Fibroblast of skin of right biceps (primary cell): Measurements from ENCODE around the gene STKLD1.
A peak's percentile ranks its signal among the peaks of the same experiment; 100 is the strongest.
"Not testable (repeated sequence)": the region's sequence is repeated elsewhere in the genome, so short reads cannot be mapped to it uniquely, and the experiment has no call there.

Experiments used
- DNase-seq: peaks from one replicate; pipeline ENCODE4 v3.0.0-alpha.2; 2013

Gene STKLD1

DNA sequence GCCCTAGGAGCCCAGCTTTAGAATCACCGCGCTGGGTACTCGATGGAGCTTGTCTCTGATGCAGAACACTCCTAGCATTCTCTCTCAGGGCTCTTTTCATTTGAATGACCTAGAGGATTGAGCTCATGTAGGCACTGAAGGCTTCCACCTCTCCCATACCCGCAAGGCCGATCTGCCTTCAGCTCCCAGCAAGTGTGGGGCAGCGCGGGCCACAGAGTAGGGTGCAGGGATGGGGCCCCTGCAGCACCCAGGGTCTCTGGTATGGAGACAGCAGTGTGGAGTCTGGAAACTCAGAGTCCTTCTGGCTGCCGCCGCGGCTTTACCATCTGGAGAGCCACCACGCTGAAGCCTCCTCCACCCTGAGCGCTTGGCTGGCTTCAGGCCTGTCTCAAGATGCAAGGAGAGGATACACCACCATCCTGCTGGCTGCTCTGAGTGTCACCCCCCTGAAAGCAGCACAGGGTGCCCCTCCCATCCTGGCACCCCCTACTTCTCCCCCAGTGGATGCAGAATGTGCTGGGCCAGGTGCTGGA lies 12.9 kb downstream of the STKLD1 start:
- DNase-seq: no peak

DNA sequence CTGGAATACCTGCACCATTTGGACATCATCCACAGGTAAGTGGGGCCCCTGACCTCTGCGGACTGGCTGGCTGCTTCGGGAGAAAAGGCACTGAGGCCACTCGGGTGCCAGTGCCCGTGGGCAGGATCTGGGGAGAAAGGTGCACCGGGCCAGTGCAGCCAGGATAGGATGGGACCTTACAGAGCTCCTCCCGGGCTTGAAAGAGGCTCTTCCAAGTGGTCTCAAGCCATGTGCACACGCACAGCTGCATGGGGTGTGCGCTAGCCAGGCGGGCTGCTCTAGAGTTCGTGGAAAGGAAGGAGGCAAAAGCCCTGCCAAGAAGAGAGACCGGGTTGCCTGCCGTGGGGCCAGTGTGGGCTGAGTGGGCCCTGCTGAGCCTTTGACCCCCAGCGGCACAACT lies 13.4 kb downstream of the STKLD1 start:
- DNase-seq: no peak

DNA sequence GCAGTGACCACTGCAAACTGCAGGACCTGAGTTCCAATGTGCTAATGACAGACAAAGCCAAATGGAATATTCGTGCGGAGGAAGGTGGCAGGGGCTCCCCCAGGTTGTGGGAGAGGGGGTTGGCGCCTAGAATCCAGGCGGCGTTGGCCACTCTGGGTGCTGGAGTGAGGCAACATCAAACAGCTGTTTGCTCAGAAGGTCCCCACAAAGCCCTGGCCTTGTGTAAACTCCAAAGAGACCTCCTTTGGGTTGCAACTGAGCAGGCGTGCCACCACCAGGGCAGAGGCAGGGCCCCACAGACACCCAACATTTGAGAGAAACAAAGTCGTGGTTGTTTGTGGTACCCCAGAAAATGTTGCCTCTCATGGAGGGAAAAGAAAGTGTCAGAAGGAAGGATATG lies 14.5 kb downstream of the STKLD1 start:
- no peak for DNase-seq

DNA sequence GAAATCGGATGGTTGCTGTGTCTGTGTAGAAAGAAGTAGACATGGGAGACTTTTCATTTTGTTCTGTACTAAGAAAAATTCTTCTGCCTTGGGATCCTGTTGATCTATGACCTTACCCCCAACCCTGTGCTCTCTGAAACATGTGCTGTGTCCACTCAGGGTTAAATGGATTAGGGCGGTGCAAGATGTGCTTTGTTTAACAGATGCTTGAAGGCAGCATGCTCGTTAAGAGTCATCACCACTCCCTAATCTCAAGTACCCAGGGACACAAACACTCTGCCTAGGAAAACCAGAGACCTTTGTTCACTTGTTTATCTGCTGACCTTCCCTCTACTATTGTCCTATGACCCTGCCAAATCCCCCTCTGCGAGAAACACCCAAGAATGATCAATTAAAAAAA lies 15.3 kb downstream of the STKLD1 start:
- DNase-seq: not testable (repeated sequence)

DNA sequence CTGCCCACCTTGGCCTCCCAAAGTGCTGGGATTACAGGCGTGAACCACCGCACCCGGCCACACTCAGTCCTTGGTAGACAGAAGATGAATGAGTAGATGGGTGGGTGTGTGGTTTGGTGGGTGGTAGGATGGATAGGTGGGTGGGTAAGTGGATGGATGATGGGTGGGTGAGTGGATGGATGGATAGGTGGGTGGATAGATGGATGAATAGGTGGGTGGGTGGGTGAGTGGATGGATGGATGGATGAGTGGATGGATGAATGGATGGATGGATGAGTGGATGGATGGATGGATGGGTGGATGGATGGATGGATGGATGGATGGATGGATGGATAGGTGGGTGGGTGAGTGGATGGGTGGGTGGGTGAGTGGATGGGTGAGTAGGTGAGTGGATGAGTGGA lies 16.1 kb downstream of the STKLD1 start:
- not testable (repeated sequence) for DNase-seq

DNA sequence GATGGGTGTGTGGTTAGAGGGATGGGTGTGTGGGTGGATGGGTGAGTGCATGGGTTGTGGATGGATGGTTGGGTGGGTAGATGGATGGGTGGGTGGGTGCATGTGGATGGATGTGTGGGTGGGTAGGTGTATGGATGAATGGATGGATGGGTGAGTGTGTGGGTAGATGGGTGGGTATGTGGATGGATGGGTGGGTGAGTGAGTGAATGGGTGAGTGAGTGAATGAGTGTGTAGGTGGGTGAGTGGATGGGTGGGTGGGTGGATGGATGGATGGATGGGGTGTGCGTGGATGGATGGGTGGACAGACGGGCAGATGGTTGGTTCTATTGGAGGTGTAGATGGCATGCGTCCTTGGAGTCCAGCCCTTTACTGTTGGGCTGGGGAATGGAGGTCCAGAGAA lies 17.2 kb downstream of the STKLD1 start:
- no peak for DNase-seq

DNA sequence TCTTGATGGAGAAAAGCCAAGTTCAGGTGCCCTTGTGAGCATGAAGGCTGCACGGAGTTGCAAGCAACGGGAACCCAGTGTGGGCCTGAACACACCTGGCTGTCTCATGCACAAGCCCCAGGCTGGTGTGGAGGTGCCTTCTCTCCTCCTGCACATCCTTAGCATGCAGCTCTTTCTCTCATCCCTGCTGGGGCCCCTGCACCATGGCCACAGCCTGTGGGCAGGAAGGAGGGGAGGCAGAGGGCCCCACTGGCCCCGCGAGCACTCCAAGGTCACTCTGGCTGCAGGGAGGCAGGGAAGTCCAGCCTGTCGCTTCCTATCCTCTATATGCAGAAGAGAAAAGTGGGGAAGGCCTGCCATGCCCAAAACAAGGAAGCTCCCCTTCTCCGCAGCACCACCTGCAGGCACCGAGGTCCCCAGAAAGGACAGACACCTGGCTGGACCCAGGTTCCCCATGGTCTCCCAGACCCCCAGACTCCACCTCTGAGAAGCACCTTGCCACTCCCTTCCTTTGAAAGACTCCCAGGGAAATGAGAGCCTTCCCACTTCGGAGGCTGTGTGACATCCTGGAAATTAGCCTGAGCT lies 18.6 kb downstream of the STKLD1 start:
- DNase-seq: no peak

DNA sequence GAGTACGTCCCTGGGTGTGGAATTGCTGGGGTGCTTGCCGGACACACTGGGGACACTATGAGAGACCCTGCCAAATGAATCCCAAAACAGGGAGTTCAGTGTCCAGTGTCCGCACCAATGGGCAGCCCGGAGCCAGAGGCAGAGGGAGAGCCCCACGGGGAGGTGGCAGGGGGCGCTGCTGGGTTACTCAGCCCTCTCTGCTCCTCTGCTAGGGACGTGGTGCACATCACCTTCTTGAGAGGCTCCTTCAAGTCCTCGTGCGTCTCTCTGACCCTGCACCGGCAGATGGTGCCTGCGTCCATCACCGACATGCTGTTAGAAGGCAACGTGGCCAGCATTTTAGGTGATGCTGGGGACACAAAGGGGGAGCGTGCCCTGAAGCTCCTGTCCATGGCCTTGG lies 20.8 kb downstream of the STKLD1 start:
- DNase-seq: no peak

DNA sequence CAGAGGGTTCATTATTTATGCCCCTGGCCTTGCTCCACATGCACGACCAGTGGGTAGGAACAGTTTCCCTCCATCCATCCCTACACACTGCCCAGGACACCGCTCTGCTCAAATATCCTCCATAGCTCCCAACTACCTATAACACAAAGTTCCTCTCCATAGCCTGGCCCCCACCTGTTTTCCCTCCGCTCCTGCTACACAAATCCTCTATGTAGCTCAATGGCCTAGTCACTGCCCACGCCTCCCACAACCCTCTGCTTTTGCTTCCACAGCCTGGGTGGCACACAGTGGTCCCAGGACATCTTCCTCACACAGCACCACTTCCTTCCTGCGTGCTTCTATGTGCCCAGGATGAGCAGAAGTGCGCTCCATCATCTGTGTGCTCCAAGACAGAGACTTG lies 21.2 kb downstream of the STKLD1 start:
- DNase-seq: no peak

DNA sequence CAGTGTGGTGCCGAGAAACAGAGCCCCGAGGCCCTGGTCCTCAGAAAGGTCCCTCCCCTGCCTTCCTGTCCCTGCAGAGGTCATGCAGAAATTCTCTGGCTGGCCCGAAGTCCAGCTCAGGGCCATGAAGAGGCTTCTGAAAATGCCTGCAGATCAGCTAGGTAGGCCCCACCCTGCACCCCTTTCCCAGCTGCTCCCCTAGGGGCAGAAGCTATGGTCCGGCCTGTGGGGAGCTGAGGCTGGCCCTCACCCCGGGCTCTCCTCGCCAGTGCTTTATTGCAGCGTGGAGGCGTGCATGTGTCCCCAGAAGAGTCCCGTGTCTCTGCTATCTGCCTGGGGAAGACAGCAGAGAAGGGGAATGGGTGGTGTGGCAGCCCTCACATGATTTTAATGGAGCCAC lies 21.7 kb downstream of the STKLD1 start:
- no peak for DNase-seq

DNA sequence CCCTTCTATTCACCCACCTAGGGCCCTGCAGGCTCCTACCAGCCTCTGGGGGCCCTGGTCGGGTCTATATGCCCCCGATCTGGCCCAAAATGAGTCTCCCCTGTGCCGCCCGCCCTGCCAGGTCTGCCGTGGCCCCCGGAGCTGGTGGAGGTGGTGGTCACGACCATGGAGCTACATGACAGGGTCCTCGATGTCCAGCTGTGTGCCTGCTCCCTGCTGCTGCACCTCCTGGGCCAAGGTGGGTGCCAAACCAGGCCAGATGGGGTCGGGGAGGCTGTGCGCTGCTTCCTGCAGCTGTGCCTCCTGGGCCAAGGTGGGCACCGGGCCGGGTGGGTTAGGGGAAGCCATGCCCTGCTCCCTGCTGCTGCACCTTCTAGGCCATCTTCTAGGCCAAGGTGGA lies 24.1 kb downstream of the STKLD1 start:
- DNase-seq: no peak

DNA sequence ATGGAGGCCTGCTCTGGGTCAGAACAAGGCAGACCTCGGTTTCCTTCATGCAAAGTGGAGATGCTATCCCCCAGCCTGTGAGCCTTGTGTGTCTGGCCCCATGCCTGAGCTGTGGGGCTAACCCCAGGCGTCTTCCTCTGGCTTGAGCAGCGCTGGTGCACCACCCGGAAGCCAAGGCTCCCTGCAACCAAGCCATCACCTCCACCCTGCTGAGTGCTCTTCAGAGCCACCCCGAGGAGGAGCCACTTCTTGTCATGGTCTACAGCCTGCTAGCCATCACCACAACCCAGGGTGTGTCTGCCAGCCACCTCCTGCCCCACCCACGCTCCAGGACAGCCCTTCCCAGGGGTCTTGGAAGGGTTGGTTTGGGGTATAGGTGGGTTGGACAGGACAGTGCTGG lies 25.4 kb downstream of the STKLD1 start:
- no peak for DNase-seq

DNA sequence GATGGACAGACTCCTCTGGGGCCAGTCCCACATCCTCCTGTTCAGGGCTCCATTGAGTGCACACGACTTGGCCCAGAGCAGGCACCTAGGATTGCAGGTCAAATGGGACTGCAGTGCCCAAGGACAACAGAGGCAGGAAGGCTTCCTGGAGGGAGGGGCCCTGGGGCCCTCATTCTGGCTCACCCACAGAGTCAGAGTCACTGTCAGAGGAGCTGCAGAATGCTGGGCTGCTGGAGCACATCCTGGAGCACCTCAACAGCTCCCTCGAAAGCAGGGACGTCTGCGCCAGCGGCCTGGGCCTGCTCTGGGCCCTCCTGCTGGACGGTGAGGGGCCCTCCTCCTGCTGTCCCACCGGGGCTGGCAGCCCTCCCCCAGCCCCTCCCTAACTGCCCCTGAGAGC lies 26.5 kb downstream of the STKLD1 start:
- DNase-seq: no peak

DNA sequence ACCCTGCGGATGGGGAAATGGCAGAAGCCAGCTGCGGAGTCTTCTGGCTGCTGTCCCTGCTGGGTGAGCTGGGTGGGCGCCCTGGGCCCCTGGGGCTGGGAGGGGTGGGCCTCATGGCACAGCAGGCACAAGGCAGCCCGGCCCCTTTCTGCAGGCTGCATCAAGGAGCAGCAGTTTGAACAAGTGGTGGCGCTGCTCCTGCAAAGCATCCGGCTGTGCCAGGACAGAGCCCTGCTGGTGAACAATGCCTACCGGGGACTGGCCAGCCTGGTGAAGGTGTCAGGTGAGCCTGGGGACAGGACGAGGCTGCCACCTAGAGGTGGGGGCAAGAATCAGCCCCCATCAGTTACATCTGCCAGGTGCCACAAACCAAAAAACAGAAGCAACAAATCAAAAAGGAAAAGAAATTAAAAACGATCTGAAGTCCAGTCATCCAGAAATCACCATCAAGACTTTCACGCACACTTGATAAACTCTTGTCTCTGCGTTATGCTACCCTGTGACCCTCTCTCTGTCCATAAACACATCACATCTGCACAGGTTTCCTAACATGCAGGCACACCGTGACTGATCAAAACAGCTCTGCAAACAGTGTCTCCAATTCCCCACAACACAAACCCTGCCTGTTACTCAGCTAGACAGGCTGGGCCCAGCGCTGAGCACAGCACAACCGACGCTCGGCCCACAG lies 27.7 kb downstream of the STKLD1 start:
- no peak for DNase-seq

DNA sequence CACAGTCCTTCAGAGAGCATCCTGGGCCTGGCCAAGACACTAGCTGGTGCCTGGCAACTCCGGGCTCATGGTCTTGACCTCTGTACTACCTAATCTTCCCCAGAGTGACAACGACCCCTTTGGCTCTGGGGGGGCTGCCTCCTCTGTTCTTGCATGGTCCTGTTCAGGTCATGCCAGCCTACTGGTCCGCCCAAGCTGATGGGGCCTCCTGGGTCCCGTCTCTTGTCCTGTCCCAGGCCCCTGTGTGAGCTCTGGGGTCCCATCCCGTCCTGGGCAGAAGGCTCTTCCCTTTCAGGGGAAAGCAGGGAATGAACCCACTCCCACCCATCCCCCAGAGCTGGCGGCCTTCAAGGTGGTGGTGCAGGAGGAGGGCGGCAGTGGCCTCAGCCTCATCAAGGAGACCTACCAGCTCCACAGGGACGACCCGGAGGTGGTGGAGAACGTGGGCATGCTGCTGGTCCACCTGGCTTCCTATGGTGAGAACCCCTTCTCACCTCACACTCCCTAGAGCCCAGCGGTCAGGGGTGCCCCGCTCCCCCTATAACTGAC lies 28.4 kb downstream of the STKLD1 start:
- DNase-seq: no peak

DNA sequence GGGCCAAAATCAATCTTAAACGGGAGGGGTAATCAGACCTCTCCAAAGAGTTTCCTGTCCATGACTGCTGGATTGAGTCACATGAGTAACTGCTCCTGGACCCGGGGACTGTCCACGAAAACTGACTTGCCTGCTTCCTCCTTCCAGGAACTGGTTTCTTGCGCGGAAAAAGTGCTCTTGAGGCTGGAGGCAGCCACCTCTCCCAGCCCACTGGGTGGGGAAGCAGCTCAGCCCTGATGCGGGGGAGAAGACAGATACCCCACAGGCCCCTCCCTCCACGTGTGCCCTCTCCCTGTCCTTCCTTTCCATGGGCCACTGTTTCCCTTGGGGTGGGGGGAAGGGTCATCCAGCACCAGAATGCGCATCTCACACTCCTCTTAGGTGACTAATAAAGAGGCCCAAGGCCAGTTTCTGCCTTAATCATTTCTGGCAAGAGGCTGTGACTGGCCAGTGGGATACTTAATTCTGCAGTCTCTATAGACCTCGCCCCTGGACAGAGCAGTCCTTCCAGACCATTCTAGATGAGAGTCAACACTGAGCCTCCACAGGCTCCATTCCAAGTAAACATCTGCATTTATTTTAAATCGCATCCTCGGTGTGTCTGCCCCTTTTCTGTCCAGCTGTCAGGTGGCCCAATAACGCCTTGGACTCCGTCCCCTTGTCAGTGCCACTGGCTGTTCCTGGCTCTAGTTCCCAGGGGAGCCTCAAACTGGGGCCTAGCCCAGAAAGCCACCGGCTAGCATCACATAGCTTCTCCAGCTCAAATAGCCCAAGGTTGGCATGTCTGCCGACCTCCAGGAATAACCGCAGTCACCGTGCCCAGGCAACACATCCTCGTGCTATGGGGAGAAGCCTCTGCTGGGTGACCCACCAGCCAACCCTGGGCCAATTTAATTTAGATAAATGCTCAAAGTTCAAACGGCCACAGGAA lies 29.6 kb downstream of the STKLD1 start:
- DNase-seq: peak; percentile 28

DNA sequence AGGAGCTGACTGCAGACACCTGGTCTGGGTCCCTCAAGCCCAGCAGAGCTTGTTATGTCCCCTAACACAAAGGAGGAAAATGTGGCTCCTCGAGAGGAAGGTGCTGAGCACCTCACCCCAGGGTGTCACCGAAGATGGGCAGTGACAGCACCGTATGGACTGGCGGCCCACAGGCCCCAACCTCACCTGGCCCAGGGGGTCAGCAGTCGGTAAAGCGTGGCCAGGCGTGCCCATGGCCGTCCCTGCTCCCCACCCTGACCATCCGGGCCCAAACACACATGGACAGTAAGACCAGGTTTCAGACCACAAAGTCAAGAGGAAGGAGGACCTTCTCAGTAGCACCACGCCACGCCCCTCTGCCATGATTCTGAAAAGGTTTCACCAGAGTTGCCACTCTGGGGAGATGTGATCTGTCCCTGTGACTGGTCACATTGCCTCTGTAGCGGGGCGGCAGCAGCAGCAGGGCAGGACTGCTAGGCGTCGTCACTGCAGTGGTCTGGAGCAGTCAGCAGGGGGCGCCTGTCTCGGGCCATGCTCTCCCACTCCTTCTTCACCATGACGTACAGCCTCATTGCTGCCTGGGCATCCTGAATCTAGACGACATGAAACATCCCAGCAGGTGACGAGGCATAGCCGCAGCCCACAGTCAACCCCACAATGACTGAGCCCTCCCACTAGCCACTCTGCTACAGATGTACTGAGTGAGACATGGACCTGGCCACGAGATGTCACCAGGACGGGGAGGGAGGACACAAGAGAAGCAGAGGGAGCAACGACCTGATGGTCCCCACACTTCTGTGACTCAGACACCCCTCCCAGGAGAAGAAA lies 30.5 kb downstream of the STKLD1 start:
- DNase-seq: peak; percentile 67

DNA sequence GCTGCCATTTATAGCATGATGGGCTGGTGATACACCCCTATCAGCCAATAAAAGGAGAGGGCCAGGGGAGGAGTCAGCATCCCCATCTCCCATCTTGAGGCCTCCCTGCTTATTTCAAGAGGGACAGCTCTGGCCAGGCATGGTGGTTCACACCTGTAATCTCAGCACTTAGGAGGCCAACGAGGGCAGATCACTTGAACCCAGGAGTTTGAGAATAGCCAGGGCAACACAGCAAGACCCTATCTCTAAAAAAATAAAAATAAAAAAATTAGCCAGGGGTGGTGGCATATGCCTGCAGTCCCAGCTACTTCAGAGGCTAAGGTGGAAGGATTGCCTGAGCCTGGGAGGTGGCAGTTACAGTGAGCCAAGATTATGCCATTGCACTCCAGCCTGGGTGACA lies 31.9 kb downstream of the STKLD1 start:
- no peak for DNase-seq

DNA sequence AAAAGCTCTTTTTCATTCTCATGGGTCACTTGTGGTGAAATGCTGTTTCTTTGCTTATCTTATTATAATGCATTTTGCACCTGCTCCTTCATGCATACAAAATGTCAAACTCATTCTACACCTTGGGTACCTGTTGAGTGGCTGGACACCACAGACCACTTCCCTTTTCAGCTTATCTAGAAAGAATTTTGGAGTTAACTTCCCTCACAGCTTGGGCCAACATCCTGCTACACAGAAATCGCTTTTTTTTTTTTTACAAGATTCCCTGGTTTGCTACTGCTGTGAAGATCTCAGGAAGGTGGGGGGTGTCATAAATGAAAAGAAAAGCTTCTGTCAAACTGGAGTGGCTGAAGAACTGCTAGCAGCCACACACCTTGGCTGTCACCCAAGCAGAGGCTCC lies 39.0 kb downstream of the STKLD1 start:
- no peak for DNase-seq

DNA sequence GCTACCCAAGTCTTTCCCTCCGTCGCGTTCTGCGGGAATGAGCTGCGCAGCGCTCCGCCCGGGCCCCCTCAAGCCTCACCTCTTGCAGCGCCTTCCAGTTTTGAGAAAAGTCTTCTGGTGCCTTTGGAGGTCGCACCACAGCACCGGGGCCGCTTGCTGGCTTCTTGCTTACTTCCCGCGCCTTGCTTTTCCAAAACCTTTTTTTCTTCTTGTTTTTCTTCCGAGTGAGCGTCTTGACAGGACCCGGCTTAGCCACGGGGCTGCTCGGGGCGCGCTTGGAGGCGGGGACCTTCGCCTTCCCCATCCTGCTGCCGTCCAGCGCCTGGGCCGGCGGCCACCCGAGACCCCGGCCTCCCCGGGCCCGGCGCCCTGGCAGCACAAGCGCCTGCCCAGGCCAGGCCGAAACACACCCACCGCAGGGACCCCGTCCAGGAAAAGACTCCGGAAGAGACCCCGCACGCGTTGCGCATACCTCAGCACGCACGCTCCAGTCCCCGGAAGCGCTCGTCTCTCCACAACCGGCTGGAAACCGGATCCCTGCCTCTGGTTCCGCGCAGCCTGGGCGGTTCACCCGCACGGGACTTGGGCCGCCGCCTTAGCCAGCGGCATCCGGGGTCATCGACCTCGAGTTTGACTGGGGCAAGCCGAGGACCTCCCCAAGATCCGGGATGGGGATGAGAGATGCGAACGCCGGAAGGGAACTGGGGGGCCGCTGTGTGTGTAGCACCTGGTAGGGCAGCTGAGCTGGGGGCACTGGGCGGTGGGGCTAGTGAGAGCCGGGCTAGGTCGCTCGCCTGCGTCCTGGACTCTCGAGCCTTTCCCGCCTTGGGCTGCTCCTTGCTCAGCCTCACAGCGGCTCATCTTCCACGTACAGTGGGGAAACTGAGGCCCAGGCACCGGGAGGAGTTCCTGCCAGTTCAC lies 41.6 kb downstream of the STKLD1 start, which contains the start of gene REXO4:
TSS of gene REXO4 (minus strand) at position 470 of the 921 bp plus-strand sequence. CDS start at position 304, 166 bp downstream.
- peak; percentile 91 for DNase-seq

DNA sequence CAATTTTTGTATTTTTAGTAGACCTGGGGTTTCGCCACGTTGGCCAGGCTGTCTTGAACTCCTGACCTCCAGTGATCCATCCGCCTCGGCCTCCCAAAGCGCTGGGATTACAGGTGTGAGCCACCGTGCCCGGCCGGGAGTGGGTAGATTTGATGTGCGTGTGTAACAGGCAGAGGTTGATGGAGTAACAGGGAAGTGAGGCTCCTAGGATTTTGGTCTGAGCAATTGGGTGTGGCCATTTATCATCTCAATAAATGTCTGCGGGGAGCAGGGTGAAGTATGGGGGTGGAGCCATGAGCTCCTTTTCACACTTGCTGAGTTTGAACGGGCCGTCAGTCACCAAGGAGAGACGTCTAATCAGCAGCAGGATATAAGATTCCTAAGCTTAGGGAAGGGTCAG lies 42.8 kb downstream of the STKLD1 start:
- DNase-seq: no peak
